ENCODE results near the gene MAGI1.

- TF ChIP-seq CTCF (IDR thresholded peaks at IDR 0.05; ENCODE audit: insufficient read depth, low read length, poor library complexity, severe bottlenecking) (peak; percentile 46), EZH2phosphoT487 (conservative IDR thresholded peaks at IDR 0.05; ENCODE audit: low read length) (no peak)
Measured at GRCh38 chr3:65732051-65732935, 306.4 kb downstream of the MAGI1 start.
